ENCODE data around the gene GJA10.
"Not testable (repeated sequence)": the region's sequence is repeated elsewhere in the genome, so short reads cannot be mapped to it uniquely, and the experiment has no call there.

DNA sequence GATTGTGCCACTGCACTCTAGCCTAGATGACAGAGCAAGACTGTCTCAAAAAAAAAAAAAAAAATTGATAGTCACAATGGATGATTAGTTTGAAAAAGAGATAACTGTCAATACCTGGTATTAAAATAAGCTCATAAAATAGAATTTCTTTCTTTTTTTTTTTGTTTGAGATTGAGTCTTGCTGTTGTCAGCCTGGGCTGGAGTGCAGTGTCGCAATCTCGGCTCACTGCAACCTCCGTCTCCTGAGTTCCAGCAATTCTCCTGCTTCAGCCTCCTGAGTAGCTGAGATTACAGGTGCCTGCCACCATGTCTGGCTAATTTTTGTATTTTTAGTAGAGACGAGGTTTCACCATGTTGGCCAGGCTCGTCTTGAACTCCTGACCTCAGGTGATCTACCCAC lies 46.8 kb upstream of the GJA10 start:
- TF ChIP-seq, protein P1, sequence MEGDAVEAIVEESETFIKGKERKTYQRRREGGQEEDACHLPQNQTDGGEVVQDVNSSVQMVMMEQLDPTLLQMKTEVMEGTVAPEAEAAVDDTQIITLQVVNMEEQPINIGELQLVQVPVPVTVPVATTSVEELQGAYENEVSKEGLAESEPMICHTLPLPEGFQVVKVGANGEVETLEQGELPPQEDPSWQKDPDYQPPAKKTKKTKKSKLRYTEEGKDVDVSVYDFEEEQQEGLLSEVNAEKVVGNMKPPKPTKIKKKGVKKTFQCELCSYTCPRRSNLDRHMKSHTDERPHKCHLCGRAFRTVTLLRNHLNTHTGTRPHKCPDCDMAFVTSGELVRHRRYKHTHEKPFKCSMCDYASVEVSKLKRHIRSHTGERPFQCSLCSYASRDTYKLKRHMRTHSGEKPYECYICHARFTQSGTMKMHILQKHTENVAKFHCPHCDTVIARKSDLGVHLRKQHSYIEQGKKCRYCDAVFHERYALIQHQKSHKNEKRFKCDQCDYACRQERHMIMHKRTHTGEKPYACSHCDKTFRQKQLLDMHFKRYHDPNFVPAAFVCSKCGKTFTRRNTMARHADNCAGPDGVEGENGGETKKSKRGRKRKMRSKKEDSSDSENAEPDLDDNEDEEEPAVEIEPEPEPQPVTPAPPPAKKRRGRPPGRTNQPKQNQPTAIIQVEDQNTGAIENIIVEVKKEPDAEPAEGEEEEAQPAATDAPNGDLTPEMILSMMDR (conservative IDR thresholded peaks at IDR 0.05): not testable (repeated sequence)
- not testable (repeated sequence) for TF ChIP-seq ZFX (IDR thresholded peaks at IDR 0.05)

All from C4-2B (cell line).